ENCODE data around the gene RALGPS2.

RALGPS2 gene

DNA sequence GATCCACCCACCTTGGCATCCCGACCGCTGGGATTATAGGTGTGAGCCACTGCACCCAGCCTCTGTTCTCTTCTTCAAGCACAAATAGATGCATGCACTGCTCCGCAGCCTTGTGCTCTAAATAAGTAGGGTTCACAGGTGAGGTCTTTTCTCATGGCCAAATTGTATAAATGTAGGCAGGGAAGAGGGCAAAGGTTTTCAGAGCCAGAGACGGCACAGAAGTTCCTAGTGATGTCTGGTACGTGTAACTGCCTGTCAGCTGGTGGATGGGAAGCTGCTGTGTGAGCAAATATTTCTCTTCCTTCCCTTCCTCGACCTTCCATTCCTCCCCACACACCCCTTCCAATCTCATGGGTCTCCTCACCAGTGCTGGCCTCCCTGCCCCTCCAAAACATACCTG lies 229.9 kb downstream of the RALGPS2 start:
- ChIA-PET CTCF (interaction anchor here (1.3 kb wide), 1 partner anchor 9 kb away, joined by 3 read pairs; no protein-coding TSS in a partner anchor), POLR2A (no interaction called here)
- no peak for DNase-seq (ENCODE audit: low read depth, low spot score)

DNA sequence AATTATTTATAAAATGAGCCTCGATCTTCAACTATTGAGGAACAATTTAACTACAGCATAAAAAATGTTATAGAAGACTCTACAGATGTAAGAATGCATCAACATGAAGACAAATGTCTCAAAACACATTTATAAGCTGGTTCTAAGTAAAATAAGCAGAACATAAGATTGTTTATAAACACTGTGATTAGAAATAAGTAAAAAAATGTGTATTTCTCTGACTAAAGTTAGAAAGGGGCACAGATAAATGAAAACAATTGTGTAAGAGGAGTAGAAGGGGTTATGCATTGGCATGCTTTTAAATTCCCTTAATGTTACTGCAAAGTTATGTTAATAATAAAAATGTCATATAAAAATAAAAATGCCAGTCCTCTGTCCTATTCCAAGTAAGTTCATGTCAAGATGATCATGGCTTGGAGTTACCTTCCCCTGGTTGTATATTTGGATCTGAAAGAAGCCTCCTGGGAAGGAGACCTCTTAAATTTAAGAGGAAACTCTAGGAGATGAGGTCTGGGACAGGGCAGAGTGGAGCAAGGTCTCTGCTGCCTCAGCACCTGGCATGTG lies 230.4 kb downstream of the RALGPS2 start:
- TF ChIP-seq, protein P1, sequence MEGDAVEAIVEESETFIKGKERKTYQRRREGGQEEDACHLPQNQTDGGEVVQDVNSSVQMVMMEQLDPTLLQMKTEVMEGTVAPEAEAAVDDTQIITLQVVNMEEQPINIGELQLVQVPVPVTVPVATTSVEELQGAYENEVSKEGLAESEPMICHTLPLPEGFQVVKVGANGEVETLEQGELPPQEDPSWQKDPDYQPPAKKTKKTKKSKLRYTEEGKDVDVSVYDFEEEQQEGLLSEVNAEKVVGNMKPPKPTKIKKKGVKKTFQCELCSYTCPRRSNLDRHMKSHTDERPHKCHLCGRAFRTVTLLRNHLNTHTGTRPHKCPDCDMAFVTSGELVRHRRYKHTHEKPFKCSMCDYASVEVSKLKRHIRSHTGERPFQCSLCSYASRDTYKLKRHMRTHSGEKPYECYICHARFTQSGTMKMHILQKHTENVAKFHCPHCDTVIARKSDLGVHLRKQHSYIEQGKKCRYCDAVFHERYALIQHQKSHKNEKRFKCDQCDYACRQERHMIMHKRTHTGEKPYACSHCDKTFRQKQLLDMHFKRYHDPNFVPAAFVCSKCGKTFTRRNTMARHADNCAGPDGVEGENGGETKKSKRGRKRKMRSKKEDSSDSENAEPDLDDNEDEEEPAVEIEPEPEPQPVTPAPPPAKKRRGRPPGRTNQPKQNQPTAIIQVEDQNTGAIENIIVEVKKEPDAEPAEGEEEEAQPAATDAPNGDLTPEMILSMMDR (IDR thresholded peaks at IDR 0.05; ENCODE audit: insufficient read depth, low read length, missing control alignments): no peak
- POLR2A ChIA-PET: no interaction called here
- CTCF ChIA-PET: interaction anchor here (1.3 kb wide), 1 partner anchor 10 kb away, joined by 3 read pairs; no protein-coding TSS in a partner anchor

More for the DNA sequence above, 229.9 kb downstream of the RALGPS2 start:
- H3K4me3 ChIP-seq (ENCODE audit: low read depth, low read length): no peak overlapping the region
- TF ChIP-seq, protein P1 (IDR thresholded peaks at IDR 0.05; ENCODE audit: insufficient read depth, low read length, missing control alignments): no peak

DNA sequence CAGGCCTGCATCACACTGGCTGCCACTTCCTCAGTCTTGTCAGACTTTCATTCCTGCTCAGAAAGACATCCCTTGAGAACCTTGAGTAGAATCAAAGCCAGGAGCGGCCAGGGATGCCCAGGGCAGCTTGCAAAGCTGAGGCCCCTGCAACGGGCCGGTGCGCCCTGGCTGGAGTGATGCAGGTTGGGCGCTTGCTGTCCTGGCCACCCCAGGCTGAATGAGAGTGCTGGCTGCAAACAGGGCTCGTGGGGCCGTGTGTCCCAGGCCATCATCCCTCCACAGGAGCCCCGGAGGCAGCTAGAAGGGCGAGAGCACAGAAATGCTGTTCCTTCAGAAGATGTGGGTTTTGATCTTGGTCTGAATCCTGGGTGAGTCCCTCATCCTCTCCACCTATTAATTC lies 233.4 kb downstream of the RALGPS2 start:
- ChIA-PET CTCF (no interaction called here), POLR2A (no interaction called here)
- no peak overlapping the region for H3K4me3 ChIP-seq (ENCODE audit: low read depth, low read length)
- TF ChIP-seq, protein P1 (IDR thresholded peaks at IDR 0.05; ENCODE audit: insufficient read depth, low read length, missing control alignments): no peak
- no peak for DNase-seq (ENCODE audit: low read depth, low spot score)

More for the DNA sequence above, 230.4 kb downstream of the RALGPS2 start:
- no peak overlapping the region for H3K4me3 ChIP-seq (ENCODE audit: low read depth, low read length)
- no peak for DNase-seq (ENCODE audit: low read depth, low spot score)

GRCh38 chr1:178959543-178960460 lies 234.8 kb downstream of the RALGPS2 start:
- ChIA-PET POLR2A (no interaction called here), CTCF (no interaction called here)
- TF ChIP-seq, protein P1 (IDR thresholded peaks at IDR 0.05; ENCODE audit: insufficient read depth, low read length, missing control alignments): no peak
- DNase-seq (ENCODE audit: low read depth, low spot score): no peak
- H3K4me3 ChIP-seq (ENCODE audit: low read depth, low read length): no peak overlapping the region

- TF ChIP-seq, protein P1 (IDR thresholded peaks at IDR 0.05; ENCODE audit: insufficient read depth, low read length, missing control alignments): no peak
- POLR2A ChIA-PET: no interaction called here
- DNase-seq (ENCODE audit: low read depth, low spot score): no peak
- CTCF ChIA-PET: no interaction called here
- no peak overlapping the region for H3K4me3 ChIP-seq (ENCODE audit: low read depth, low read length)
Observed at GRCh38 chr1:178960482-178961240, 235.6 kb downstream of the RALGPS2 start.

DNA sequence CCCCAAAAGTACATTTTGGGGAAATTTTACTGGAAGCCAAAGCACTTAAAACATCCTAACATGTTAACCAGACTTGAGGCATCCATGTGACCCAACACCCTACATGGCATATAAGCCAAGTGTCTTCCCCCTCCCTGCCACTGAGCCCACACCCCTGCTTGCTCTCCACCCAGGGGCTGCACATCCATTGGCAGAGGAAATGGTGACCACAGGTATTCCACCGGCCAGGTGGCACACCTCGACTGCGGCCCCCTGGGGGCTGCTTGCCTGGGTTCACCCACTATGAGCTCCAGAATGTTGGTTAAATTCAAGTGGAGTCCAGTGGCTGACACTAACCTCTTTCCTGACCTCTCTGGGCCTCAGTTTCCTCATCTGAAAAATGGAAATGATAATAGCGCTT lies 236.3 kb downstream of the RALGPS2 start:
- no peak for DNase-seq (ENCODE audit: low read depth, low spot score)
- ChIA-PET CTCF (no interaction called here), POLR2A (no interaction called here)
- H3K4me3 ChIP-seq (ENCODE audit: low read depth, low read length): no peak overlapping the region
- TF ChIP-seq, protein P1 (IDR thresholded peaks at IDR 0.05; ENCODE audit: insufficient read depth, low read length, missing control alignments): no peak

All from AG04449 (cell line).